Fibroblast of skin of right biceps (primary cell): Measurements from ENCODE around the gene HOXD4.

Experiments used
- DNase-seq: peaks from one replicate; pipeline ENCODE4 v3.0.0-alpha.2; 2013

HOXD4 gene

GRCh38 chr2:176193048-176193447 is 41.7 kb downstream of the HOXD4 start:
- DNase-seq, result no peak

GRCh38 chr2:176199902-176200301 is 48.6 kb downstream of the HOXD4 start:
- DNase-seq, result no peak

- DNase-seq, result no peak
Observed at GRCh38 chr2:176200971-176201370, 49.6 kb downstream of the HOXD4 start.

GRCh38 chr2:176202491-176202890 is 51.1 kb downstream of the HOXD4 start:
- no peak for DNase-seq
